Progenitor cell of endocrine pancreas (in vitro differentiated cells): ENCODE data around the gene CD55. TPM values are rescaled to one million over a fixed set of nuclear protein-coding genes. Genes with fewer than 3 reads are reported as not detected.

Experiments
- DNase-seq: peaks from one replicate; pipeline ENCODE4 v3.0.0; 2021; ENCODE audit warnings: low spot score; ENCODE audit not compliant: unreplicated experiment
- H3K27ac Mint-ChIP-seq: 2 replicates; pipeline ENCODE4 v1.8.0; 2021; ENCODE audit warnings: mild to moderate bottlenecking, moderate library complexity, mixed read lengths
- H3K27me3 Mint-ChIP-seq: 2 replicates; pipeline ENCODE4 v1.8.0; 2021; ENCODE audit warnings: mixed read lengths
- H3K36me3 Mint-ChIP-seq: 2 replicates; pipeline ENCODE4 v1.8.0; 2022; ENCODE audit warnings: mixed read lengths; ENCODE audit not compliant: insufficient read depth
- H3K4me1 Mint-ChIP-seq: 2 replicates; pipeline ENCODE4 v1.8.0; 2021; ENCODE audit warnings: low read depth, mixed read lengths
- H3K4me3 Mint-ChIP-seq: 2 replicates; pipeline ENCODE4 v1.8.0; 2021; ENCODE audit warnings: low read depth, mild to moderate bottlenecking, moderate library complexity, mixed read lengths
- H3K9me3 Mint-ChIP-seq: 2 replicates; pipeline ENCODE4 v1.8.0; 2021; ENCODE audit warnings: low read depth, mixed read lengths
- total RNA-seq: library from RNA; stranded (reverse); gene quantifications from 2 replicates; pipeline ENCODE4 v1.2.1, GENCODE V29; 2021
- TF ChIP-seq, protein P1 (sequence below): fragments of 200-600 bp; sonication (generic); IDR thresholded peaks from one replicate; pipeline ENCODE4 v1.5.0; 2021; ENCODE audit warnings: antibody characterized with exemption, mild to moderate bottlenecking; ENCODE audit not compliant: unreplicated experiment

CD55 gene
- total RNA-seq, 1 donor from 2014 or later: 7.4 TPM

DNA sequence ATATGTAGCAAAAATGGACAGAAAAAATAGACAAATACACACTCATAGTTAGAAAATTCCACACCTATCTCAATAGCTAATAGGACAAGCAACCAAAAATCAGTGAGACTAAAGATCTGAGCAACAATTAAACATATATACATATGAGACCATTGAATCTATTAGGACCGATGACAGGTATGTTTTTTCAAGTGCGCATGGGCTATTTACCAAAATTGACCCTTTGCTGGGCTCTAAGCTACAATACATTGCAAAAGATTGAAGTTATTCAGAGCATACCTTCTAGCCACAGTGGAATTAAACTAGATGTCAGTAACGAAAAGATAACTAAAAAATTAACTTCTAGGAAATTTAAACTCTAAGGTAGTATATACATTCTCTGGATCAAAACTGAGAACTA, 13.7 kb downstream of the CD55 start:
- peaks cover 23% of the 10 kb centered on the region for H3K36me3 Mint-ChIP-seq
- no peak overlapping the region for H3K4me3 Mint-ChIP-seq
- H3K9me3 Mint-ChIP-seq: peaks cover 15% of the 10 kb centered on the region
- H3K4me1 Mint-ChIP-seq: peaks cover 14% of the 10 kb centered on the region
- TF ChIP-seq, protein P1, sequence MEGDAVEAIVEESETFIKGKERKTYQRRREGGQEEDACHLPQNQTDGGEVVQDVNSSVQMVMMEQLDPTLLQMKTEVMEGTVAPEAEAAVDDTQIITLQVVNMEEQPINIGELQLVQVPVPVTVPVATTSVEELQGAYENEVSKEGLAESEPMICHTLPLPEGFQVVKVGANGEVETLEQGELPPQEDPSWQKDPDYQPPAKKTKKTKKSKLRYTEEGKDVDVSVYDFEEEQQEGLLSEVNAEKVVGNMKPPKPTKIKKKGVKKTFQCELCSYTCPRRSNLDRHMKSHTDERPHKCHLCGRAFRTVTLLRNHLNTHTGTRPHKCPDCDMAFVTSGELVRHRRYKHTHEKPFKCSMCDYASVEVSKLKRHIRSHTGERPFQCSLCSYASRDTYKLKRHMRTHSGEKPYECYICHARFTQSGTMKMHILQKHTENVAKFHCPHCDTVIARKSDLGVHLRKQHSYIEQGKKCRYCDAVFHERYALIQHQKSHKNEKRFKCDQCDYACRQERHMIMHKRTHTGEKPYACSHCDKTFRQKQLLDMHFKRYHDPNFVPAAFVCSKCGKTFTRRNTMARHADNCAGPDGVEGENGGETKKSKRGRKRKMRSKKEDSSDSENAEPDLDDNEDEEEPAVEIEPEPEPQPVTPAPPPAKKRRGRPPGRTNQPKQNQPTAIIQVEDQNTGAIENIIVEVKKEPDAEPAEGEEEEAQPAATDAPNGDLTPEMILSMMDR: no peak
- H3K27ac Mint-ChIP-seq: no peak overlapping the region
- no peaks in the 10 kb centered on the region for H3K27me3 Mint-ChIP-seq
- no peak for DNase-seq

DNA sequence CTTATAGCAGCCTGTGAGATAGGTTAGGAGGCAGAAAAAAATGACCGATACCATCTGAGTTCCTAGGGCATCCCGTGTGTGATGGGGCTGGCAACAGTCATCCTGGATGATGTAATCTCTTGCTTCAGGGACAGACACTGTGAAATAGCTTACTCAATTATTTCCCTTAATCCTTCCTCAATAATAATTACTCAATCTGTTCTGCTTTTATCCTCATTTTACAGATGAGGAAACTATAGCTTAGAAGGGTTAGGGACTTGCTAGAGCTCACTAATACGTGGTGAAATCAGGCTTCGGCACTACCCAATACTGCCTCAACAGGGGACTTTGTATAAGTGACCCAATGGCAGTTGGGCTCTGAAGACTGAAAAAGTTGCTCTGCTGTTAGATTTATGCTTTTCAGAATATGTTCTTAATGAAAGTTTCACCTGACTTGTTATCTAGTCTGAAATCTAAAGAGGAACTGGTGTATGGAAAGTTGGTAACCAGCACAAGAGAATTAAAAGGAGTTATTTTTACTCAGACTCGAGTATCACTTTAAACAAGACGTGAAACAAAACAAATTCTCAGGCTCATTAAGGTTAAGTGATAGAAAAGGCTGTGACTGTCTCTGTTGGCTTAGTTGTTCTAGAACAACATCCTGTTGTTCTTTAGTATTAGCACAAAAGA, 14.4 kb downstream of the CD55 start:
- H3K36me3 Mint-ChIP-seq: peaks cover 24% of the 10 kb centered on the region
- peaks cover 14% of the 10 kb centered on the region for H3K4me1 Mint-ChIP-seq
- H3K27me3 Mint-ChIP-seq: no peaks in the 10 kb centered on the region
- TF ChIP-seq, protein P1: no peak
- H3K4me3 Mint-ChIP-seq: no peak overlapping the region
- H3K27ac Mint-ChIP-seq: no peak overlapping the region
- DNase-seq: no peak
- peaks cover 15% of the 10 kb centered on the region for H3K9me3 Mint-ChIP-seq

DNA sequence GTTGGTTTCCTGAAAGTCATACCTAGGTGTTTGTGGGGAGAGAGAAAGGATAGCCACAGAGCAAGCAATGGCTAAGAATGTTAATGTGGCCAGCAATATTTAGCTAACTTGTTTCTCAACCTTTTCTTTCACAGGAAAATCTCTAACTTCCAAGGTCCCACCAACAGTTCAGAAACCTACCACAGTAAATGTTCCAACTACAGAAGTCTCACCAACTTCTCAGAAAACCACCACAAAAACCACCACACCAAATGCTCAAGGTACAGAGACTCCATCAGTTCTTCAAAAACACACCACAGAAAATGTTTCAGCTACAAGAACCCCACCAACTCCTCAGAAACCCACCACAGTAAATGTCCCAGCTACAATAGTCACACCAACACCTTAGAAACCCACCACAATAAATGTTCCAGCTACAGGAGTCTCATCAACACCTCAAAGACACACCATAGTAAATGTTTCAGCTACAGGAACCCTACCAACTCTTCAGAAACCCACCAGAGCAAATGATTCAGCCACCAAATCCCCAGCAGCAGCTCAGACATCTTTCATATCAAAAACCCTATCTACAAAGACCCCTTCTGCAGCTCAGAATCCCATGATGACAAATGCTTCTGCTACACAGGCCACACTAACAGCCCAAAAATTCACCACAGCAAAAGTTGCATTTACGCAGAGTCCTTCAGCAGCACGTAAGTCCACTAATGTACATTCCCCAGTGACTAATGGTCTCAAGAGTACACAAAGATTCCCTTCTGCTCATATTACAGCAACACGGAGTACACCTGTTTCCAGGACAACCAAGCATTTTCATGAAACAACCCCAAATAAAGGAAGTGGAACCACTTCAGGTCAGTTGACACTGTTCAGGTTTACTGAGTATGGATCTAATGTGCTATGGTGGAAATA, 15.3 kb downstream of the CD55 start:
- no peak for DNase-seq
- peaks cover 23% of the 10 kb centered on the region for H3K9me3 Mint-ChIP-seq
- peak overlapping the region; percentile 72 for H3K27ac Mint-ChIP-seq
- no peak overlapping the region for H3K4me3 Mint-ChIP-seq
- peaks cover 29% of the 10 kb centered on the region for H3K36me3 Mint-ChIP-seq
- TF ChIP-seq, protein P1: no peak
- H3K4me1 Mint-ChIP-seq: peaks cover 14% of the 10 kb centered on the region
- no peaks in the 10 kb centered on the region for H3K27me3 Mint-ChIP-seq

DNA sequence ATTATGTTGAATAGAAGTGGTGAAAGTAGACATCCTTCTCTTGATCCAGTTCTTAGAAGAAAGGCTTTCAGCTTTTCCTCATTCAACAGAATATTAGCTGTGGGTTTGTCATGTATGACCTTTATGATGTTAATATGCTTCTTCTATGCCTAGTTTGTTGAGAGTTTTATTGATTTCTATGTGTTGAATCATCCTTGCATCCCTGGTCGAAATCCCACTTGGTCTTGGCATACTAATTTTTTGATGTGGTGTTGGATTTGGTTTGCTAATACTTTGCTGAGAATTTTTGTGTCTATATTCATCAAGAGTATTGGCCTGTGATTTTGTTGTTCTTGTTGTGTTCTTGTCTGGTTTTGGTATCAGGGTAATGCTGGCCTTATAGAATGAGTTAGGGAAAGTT, 20.9 kb downstream of the CD55 start:
- TF ChIP-seq, protein P1: no peak
- no peak overlapping the region for H3K27ac Mint-ChIP-seq
- H3K27me3 Mint-ChIP-seq: no peaks in the 10 kb centered on the region
- peaks cover 12% of the 10 kb centered on the region for H3K9me3 Mint-ChIP-seq
- H3K4me3 Mint-ChIP-seq: no peak overlapping the region
- H3K4me1 Mint-ChIP-seq: peaks cover 10% of the 10 kb centered on the region
- peaks cover 12% of the 10 kb centered on the region for H3K36me3 Mint-ChIP-seq
- DNase-seq: no peak

DNA sequence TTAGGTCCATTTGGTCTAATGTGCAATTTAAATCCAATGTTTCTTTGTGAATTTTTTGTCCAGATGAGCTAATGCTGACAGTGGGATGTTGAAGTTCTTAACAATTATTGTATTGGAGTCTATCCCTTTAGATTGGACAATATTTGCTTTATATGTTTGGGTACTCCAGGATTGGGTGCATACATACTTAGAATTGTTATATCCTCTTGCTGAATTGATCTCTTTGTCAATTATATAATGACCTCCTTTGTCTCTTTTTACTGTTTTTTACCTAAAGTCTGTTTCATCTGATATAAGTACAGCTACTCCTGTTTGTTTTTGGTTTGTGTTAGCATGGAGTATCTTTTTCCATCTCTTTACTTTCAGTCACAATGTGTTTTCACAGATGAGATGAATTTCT, 22.2 kb downstream of the CD55 start:
- TF ChIP-seq, protein P1: no peak
- H3K9me3 Mint-ChIP-seq: peaks cover 16% of the 10 kb centered on the region
- no peaks in the 10 kb centered on the region for H3K27me3 Mint-ChIP-seq
- DNase-seq: no peak
- H3K36me3 Mint-ChIP-seq: peaks cover 15% of the 10 kb centered on the region
- H3K4me1 Mint-ChIP-seq: peaks cover 6% of the 10 kb centered on the region
- H3K4me3 Mint-ChIP-seq: no peak overlapping the region
- H3K27ac Mint-ChIP-seq: no peak overlapping the region
